ENCODE results near the gene OR7E24. TPM values are rescaled to one million over a fixed set of nuclear protein-coding genes. Genes with fewer than 3 reads are reported as not detected.

Gene OR7E24
- total RNA-seq, 1 experiment from 2014 or later: not detected

Other genes starting within 250 kb of the OR7E24 start
- gene MUC16, start 240.5 kb upstream of the OR7E24 start, total RNA-seq (2014; rRNA removed): 0.15 and 0.52 TPM in 2 replicates
- gene OR1M1, start 163.9 kb upstream of the OR7E24 start, total RNA-seq (2014; rRNA removed): not detected in 2 replicates
- gene OR7G2, start 143.5 kb upstream of the OR7E24 start, total RNA-seq (2014; rRNA removed): not detected in 2 replicates
- not detected in 2 replicates for gene OR7G1, start 135.2 kb upstream of the OR7E24 start, total RNA-seq (2014; rRNA removed)
- gene OR7G3, start 124.0 kb upstream of the OR7E24 start, total RNA-seq (2014; rRNA removed): not detected in 2 replicates
- 34.7 and 41.2 TPM in 2 replicates for gene ZNF317, start 110.5 kb upstream of the OR7E24 start, total RNA-seq (2014; rRNA removed)
- gene OR7D2, start 72.0 kb upstream of the OR7E24 start, total RNA-seq (2014; rRNA removed): 0.07 TPM in 1 of 2 replicates, not detected in the other
- gene OR7D4, start 31.3 kb upstream of the OR7E24 start, total RNA-seq (2014; rRNA removed): not detected in 2 replicates
- 30.9 and 36.0 TPM in 2 replicates for gene ZNF699, start 58.9 kb downstream of the OR7E24 start, total RNA-seq (2014; rRNA removed)
- gene ZNF559, start 73.2 kb downstream of the OR7E24 start, total RNA-seq (2014; rRNA removed): 13.1 and 20.1 TPM in 2 replicates
- gene ZNF177, start 112.1 kb downstream of the OR7E24 start, total RNA-seq (2014; rRNA removed): 1.3 and 1.4 TPM in 2 replicates
- gene ZNF266, start 184.6 kb downstream of the OR7E24 start, total RNA-seq (2014; rRNA removed): 31.9 and 32.8 TPM in 2 replicates
- not detected in 2 replicates for gene ZNF560, start 247.7 kb downstream of the OR7E24 start, total RNA-seq (2014; rRNA removed)